Activated CD4-positive, alpha-beta T cell treated with anti-CD3 and anti-CD28 coated beads, Interleukin-2, amount 10 ng/mL, durations not matched to agents 7 days and 5 days (primary cell): ENCODE data around the gene TTR. TPM values are rescaled to one million over a fixed set of nuclear protein-coding genes. Genes with fewer than 3 reads are reported as not detected.

Experiments used
- CTCF ChIA-PET: fragments of 350-600 bp; sonication (Branson Sonifier 250); formaldehyde crosslinking; loops from one replicate; lab custom pipeline; 2021; ENCODE audit warnings: antibody characterized with exemption; lab: Charles Lee
- POLR2A ChIA-PET: fragments of 350-600 bp; sonication (Branson Sonifier 250); formaldehyde crosslinking; loops from one replicate; lab custom pipeline; 2021; ENCODE audit warnings: antibody characterized with exemption; lab: Charles Lee
- DNase-seq: peaks from one replicate; pipeline ENCODE4 v3.0.0-alpha.2; 2020
- H3K27ac Mint-ChIP-seq: one replicate; pipeline ENCODE4 v1.8.0; 2021; ENCODE audit warnings: mild to moderate bottlenecking, moderate library complexity, mixed read lengths
- H3K27me3 Mint-ChIP-seq: one replicate; pipeline ENCODE4 v1.8.0; 2021; ENCODE audit warnings: mixed read lengths
- H3K36me3 Mint-ChIP-seq: one replicate; pipeline ENCODE4 v1.8.0; 2021; ENCODE audit warnings: low read depth, mixed read lengths
- H3K4me1 Mint-ChIP-seq: one replicate; pipeline ENCODE4 v1.8.0; 2021; ENCODE audit warnings: mixed read lengths
- H3K4me3 Mint-ChIP-seq: one replicate; pipeline ENCODE4 v1.8.0; 2021; ENCODE audit warnings: mild to moderate bottlenecking, moderate library complexity, mixed read lengths
- H3K9me3 Mint-ChIP-seq: one replicate; pipeline ENCODE4 v1.8.0; 2021; ENCODE audit warnings: mixed read lengths
- total RNA-seq, 2 experiments: library from RNA; stranded (reverse); gene quantifications; one replicate each; pipeline ENCODE4 v1.2.3, GENCODE V29; 2021

The TTR gene
- total RNA-seq, 2 experiments from 2014 or later, result not detected

GRCh38 chr18:31632356-31632755 is 40.7 kb downstream of the TTR start:
- POLR2A ChIA-PET, result no interaction called here

GRCh38 chr18:31633392-31634330 is 42.0 kb downstream of the TTR start:
- CTCF ChIA-PET, result no interaction called here
- peaks cover 15% of the 10 kb centered on the region for H3K4me1 Mint-ChIP-seq
- H3K9me3 Mint-ChIP-seq, result no peaks in the 10 kb centered on the region
- H3K4me3 Mint-ChIP-seq, result no peak overlapping the region
- H3K27me3 Mint-ChIP-seq, result no peaks in the 10 kb centered on the region
- DNase-seq, result no peak
- no peak overlapping the region for H3K27ac Mint-ChIP-seq
- POLR2A ChIA-PET, result no interaction called here
- H3K36me3 Mint-ChIP-seq, result no peaks in the 10 kb centered on the region

More at GRCh38 chr18:31632356-31632755, 40.7 kb downstream of the TTR start:
- Mint-ChIP-seq H3K4me1 (peaks cover 15% of the 10 kb centered on the region), H3K27ac (no peak overlapping the region), H3K27me3 (no peaks in the 10 kb centered on the region), H3K4me3 (no peak overlapping the region), H3K36me3 (no peaks in the 10 kb centered on the region), H3K9me3 (no peaks in the 10 kb centered on the region)
- DNase-seq, result no peak
- CTCF ChIA-PET, result no interaction called here

GRCh38 chr18:31634331-31634713 is 42.6 kb downstream of the TTR start:
- Mint-ChIP-seq H3K4me3 (no peak overlapping the region), H3K27ac (peak overlapping the region; percentile 9), H3K4me1 (peaks cover 15% of the 10 kb centered on the region), H3K27me3 (no peaks in the 10 kb centered on the region), H3K36me3 (no peaks in the 10 kb centered on the region), H3K9me3 (no peaks in the 10 kb centered on the region)
- ChIA-PET CTCF (no interaction called here), POLR2A (no interaction called here)
- no peak for DNase-seq

GRCh38 chr18:31636387-31636786 is 44.7 kb downstream of the TTR start:
- DNase-seq, result no peak
- Mint-ChIP-seq H3K9me3 (no peaks in the 10 kb centered on the region), H3K27ac (no peak overlapping the region), H3K27me3 (no peaks in the 10 kb centered on the region), H3K36me3 (no peaks in the 10 kb centered on the region), H3K4me3 (no peak overlapping the region), H3K4me1 (peaks cover 15% of the 10 kb centered on the region)
- CTCF ChIA-PET, result no interaction called here
- POLR2A ChIA-PET, result no interaction called here

GRCh38 chr18:31637445-31637844 is 45.8 kb downstream of the TTR start:
- Mint-ChIP-seq H3K4me1 (peaks cover 15% of the 10 kb centered on the region), H3K27me3 (no peaks in the 10 kb centered on the region), H3K36me3 (no peaks in the 10 kb centered on the region), H3K27ac (no peak overlapping the region), H3K9me3 (no peaks in the 10 kb centered on the region), H3K4me3 (no peak overlapping the region)
- no peak for DNase-seq
- ChIA-PET CTCF (no interaction called here), POLR2A (no interaction called here)

GRCh38 chr18:31643003-31643402 is 51.3 kb downstream of the TTR start:
- Mint-ChIP-seq H3K4me3 (no peak overlapping the region), H3K36me3 (no peaks in the 10 kb centered on the region), H3K27ac (no peak overlapping the region), H3K4me1 (peaks cover 11% of the 10 kb centered on the region), H3K9me3 (no peaks in the 10 kb centered on the region), H3K27me3 (no peaks in the 10 kb centered on the region)
- ChIA-PET POLR2A (no interaction called here), CTCF (no interaction called here)
- no peak for DNase-seq

GRCh38 chr18:31645411-31645810 is 53.7 kb downstream of the TTR start:
- H3K4me1 Mint-ChIP-seq, result peaks cover 11% of the 10 kb centered on the region
- ChIA-PET POLR2A (no interaction called here), CTCF (no interaction called here)
- no peaks in the 10 kb centered on the region for H3K36me3 Mint-ChIP-seq
- H3K27ac Mint-ChIP-seq, result no peak overlapping the region
- no peaks in the 10 kb centered on the region for H3K9me3 Mint-ChIP-seq
- H3K27me3 Mint-ChIP-seq, result peaks cover 3% of the 10 kb centered on the region
- DNase-seq, result no peak
- H3K4me3 Mint-ChIP-seq, result no peak overlapping the region

- H3K9me3 Mint-ChIP-seq, result no peaks in the 10 kb centered on the region
- no peak overlapping the region for H3K27ac Mint-ChIP-seq
- H3K27me3 Mint-ChIP-seq, result peaks cover 7% of the 10 kb centered on the region
- CTCF ChIA-PET, result interaction anchor here (1.4 kb wide), 1 partner anchor 36 kb away, joined by 3 read pairs; no protein-coding TSS in a partner anchor
- peaks cover 11% of the 10 kb centered on the region for H3K4me1 Mint-ChIP-seq
- no peaks in the 10 kb centered on the region for H3K36me3 Mint-ChIP-seq
- no peak for DNase-seq
- no peak overlapping the region for H3K4me3 Mint-ChIP-seq
- POLR2A ChIA-PET, result no interaction called here
Measured at GRCh38 chr18:31646332-31647126, 54.9 kb downstream of the TTR start.

- no peaks in the 10 kb centered on the region for H3K9me3 Mint-ChIP-seq
- no peak overlapping the region for H3K4me3 Mint-ChIP-seq
- peaks cover 11% of the 10 kb centered on the region for H3K27me3 Mint-ChIP-seq
- CTCF ChIA-PET, result interaction anchor here (1.4 kb wide), 1 partner anchor 37 kb away, joined by 3 read pairs; no protein-coding TSS in a partner anchor
- H3K36me3 Mint-ChIP-seq, result no peaks in the 10 kb centered on the region
- H3K27ac Mint-ChIP-seq, result no peak overlapping the region
- POLR2A ChIA-PET, result no interaction called here
- no peak for DNase-seq
- H3K4me1 Mint-ChIP-seq, result peaks cover 11% of the 10 kb centered on the region
Measured at GRCh38 chr18:31647127-31647753, 55.6 kb downstream of the TTR start.

Other genes with a start within 250 kb of the TTR start
- not detected for gene DSG4, start 215.1 kb upstream of the TTR start, total RNA-seq
- gene DSG3, start 144.1 kb upstream of the TTR start, total RNA-seq, result not detected
- gene DSG2, start 93.7 kb upstream of the TTR start, total RNA-seq, result 1 to 10 TPM; 1.3 to 1.6 TPM
- 1 to 10 TPM; 1.1 to 2.0 TPM for gene B4GALT6, start 92.7 kb downstream of the TTR start, total RNA-seq
- gene SLC25A52, start 169.0 kb downstream of the TTR start, total RNA-seq, result not detected